Breast epithelium (tissue), 3 donors: Measurements from ENCODE around the gene PREPL.

Experiments
- POLR2A ChIP-seq: fragments of 450-650 bp; IDR thresholded peaks from one replicate; pipeline ENCODE4 v1.6.1; 2016; ENCODE audit warnings: antibody characterized with exemption, mild to moderate bottlenecking, moderate library complexity
- POLR2AphosphoS5 ChIP-seq, 3 donors: sonication (generic); formaldehyde crosslinking; IDR thresholded peaks; one replicate each; pipeline ENCODE4 v1.6.1; 2017; ENCODE audit warnings: antibody characterized with exemption in 3 of 3
- TF ChIP-seq, protein P1 (sequence below), 3 donors: fragments of 450-650 bp; IDR thresholded peaks; one replicate each; pipeline ENCODE4 v1.5.1; 2016 to 2017; ENCODE audit warnings: antibody characterized with exemption in 3 of 3, mild to moderate bottlenecking in 3 of 3, moderate library complexity in 3 of 3

DNA sequence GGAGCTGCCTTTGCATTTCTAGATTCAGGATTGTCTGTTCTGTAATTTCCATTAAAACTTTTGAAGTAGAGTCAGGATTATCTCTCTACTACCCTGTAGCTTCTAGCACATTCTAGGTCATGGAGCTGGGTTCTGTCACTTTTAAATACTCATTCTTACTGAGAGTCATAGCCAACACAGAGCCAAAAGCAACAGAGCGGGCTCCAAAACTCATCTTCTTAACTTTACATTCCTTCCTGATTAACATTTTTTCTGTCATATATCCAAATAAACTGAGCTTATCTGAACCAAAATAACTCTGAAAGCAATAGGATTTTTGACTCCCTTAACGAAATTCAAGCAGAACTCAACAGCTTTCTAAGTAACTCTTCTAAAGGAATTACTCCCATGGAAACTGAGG, 12.9 kb downstream of the PREPL start:
- TF ChIP-seq, protein P1, sequence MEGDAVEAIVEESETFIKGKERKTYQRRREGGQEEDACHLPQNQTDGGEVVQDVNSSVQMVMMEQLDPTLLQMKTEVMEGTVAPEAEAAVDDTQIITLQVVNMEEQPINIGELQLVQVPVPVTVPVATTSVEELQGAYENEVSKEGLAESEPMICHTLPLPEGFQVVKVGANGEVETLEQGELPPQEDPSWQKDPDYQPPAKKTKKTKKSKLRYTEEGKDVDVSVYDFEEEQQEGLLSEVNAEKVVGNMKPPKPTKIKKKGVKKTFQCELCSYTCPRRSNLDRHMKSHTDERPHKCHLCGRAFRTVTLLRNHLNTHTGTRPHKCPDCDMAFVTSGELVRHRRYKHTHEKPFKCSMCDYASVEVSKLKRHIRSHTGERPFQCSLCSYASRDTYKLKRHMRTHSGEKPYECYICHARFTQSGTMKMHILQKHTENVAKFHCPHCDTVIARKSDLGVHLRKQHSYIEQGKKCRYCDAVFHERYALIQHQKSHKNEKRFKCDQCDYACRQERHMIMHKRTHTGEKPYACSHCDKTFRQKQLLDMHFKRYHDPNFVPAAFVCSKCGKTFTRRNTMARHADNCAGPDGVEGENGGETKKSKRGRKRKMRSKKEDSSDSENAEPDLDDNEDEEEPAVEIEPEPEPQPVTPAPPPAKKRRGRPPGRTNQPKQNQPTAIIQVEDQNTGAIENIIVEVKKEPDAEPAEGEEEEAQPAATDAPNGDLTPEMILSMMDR (IDR thresholded peaks at IDR 0.05) = no peak
- TF ChIP-seq POLR2A (no peak), POLR2AphosphoS5 (IDR thresholded peaks at IDR 0.05) (no peak)
